GM18909 (cell line): ENCODE measurements around the gene FYB1.
A peak's percentile ranks its signal among the peaks of the same experiment; 100 is the strongest.

Experiments
- ATAC-seq: cut with Tn5 transposase; IDR thresholded peaks from one replicate; pipeline ENCODE4 v1.9.1; 2021; ENCODE audit warnings: mild to moderate bottlenecking; ENCODE audit not compliant: unreplicated experiment, poor library complexity

The FYB1 gene

GRCh38 chr5:39102684-39103155, 116.6 kb downstream of the FYB1 start:
- no peak for ATAC-seq

GRCh38 chr5:39100851-39101396, 118.4 kb downstream of the FYB1 start:
- ATAC-seq: no peak

GRCh38 chr5:39100301-39100850, 119.0 kb downstream of the FYB1 start:
- no peak for ATAC-seq

- ATAC-seq: no peak
Measured at GRCh38 chr5:39099831-39100230, 119.5 kb downstream of the FYB1 start.

- ATAC-seq: no peak
Measured at GRCh38 chr5:39093352-39093751, 126.0 kb downstream of the FYB1 start.

- no peak for ATAC-seq
Measured at GRCh38 chr5:39092581-39093351, 126.6 kb downstream of the FYB1 start.

GRCh38 chr5:39091940-39092580, 127.3 kb downstream of the FYB1 start:
- ATAC-seq: no peak

GRCh38 chr5:39083968-39084367, 135.4 kb downstream of the FYB1 start:
- ATAC-seq: no peak

GRCh38 chr5:39082995-39083394, 136.4 kb downstream of the FYB1 start:
- no peak for ATAC-seq

GRCh38 chr5:39080597-39081204, 138.7 kb downstream of the FYB1 start:
- peak; percentile 53 for ATAC-seq

- no peak for ATAC-seq
Measured at GRCh38 chr5:39080168-39080567, 139.2 kb downstream of the FYB1 start.

- ATAC-seq: no peak
Measured at GRCh38 chr5:39079147-39079546, 140.2 kb downstream of the FYB1 start.

- peak; percentile 20 for ATAC-seq
Measured at GRCh38 chr5:39076757-39077728, 142.3 kb downstream of the FYB1 start.

- ATAC-seq: no peak
Measured at GRCh38 chr5:39076101-39076756, 143.1 kb downstream of the FYB1 start.

- peak; percentile 80 for ATAC-seq
Measured at GRCh38 chr5:39074017-39074814, 145.1 kb downstream of the FYB1 start, which contains the start of gene RICTOR. Gene RICTOR, minus strand, starts transcription at chr5:39074399. Its CDS starts 22 bp downstream, at chr5:39074377.

GRCh38 chr5:39073767-39074016, 145.7 kb downstream of the FYB1 start:
- peak; percentile 32 for ATAC-seq

- peak; percentile 51 for ATAC-seq
Measured at GRCh38 chr5:39072925-39073766, 146.2 kb downstream of the FYB1 start.

- ATAC-seq: no peak
Measured at GRCh38 chr5:39068099-39068498, 151.3 kb downstream of the FYB1 start.
